ENCODE measurements around the gene IFI27L1.

- TF ChIP-seq CTCF (IDR thresholded peaks at IDR 0.05) (no peak), POLR2AphosphoS5 (IDR thresholded peaks at IDR 0.05) (no peak), EP300 (IDR thresholded peaks at IDR 0.05) (no peak), POLR2A (IDR thresholded peaks at IDR 0.05) (no peak)
These were observed 29.3 kb upstream of the IFI27L1 start for GRCh38 chr14:94051779-94052178.

All from upper lobe of left lung (tissue), 4 donors.